ENCODE results near the gene TCERG1L.

TCERG1L gene

GRCh38 chr10:131220601-131221171 is 90.8 kb downstream of the TCERG1L start:
- no peak for DNase-seq

- no peak for DNase-seq
These were observed 91.5 kb downstream of the TCERG1L start for GRCh38 chr10:131219955-131220489.

- DNase-seq, result no peak
These were observed 92.0 kb downstream of the TCERG1L start for GRCh38 chr10:131219584-131219886.

GRCh38 chr10:131218811-131219583 is 92.5 kb downstream of the TCERG1L start:
- no peak for DNase-seq

GRCh38 chr10:131216681-131217230 is 94.8 kb downstream of the TCERG1L start:
- no peak for DNase-seq

- no peak for DNase-seq
These were observed 95.7 kb downstream of the TCERG1L start for GRCh38 chr10:131215776-131216175.

GRCh38 chr10:131214521-131215244 is 96.8 kb downstream of the TCERG1L start:
- no peak for DNase-seq

GRCh38 chr10:131213741-131214505 is 97.6 kb downstream of the TCERG1L start:
- DNase-seq, result no peak

- DNase-seq, result no peak
These were observed 98.7 kb downstream of the TCERG1L start for GRCh38 chr10:131212763-131213325.

- DNase-seq, result no peak
These were observed 99.4 kb downstream of the TCERG1L start for GRCh38 chr10:131211965-131212619.

- DNase-seq, result no peak
These were observed 100.0 kb downstream of the TCERG1L start for GRCh38 chr10:131211559-131211958.

GRCh38 chr10:131211146-131211545 is 100.4 kb downstream of the TCERG1L start:
- DNase-seq, result no peak

GRCh38 chr10:131210181-131210580 is 101.3 kb downstream of the TCERG1L start:
- no peak for DNase-seq

- DNase-seq, result no peak
These were observed 103.7 kb downstream of the TCERG1L start for GRCh38 chr10:131207584-131208532.

GRCh38 chr10:131207176-131207575 is 104.3 kb downstream of the TCERG1L start:
- DNase-seq, result no peak

GRCh38 chr10:131206111-131206995 is 105.2 kb downstream of the TCERG1L start:
- DNase-seq, result no peak

GRCh38 chr10:131205556-131205955 is 106.0 kb downstream of the TCERG1L start:
- DNase-seq, result no peak

- no peak for DNase-seq
These were observed 106.9 kb downstream of the TCERG1L start for GRCh38 chr10:131204406-131205152.

All from NCI-H1436 (cell line).